Stimulated activated CD4-positive, alpha-beta T cell treated with anti-CD3 and anti-CD28 coated beads, Interleukin-1b, Interleukin-23, amount 100 ng/mL, for 24 hours (primary cell): ENCODE results near the gene RBPJL.

Source experiments
- DNase-seq, 4 experiments: peaks; one replicate each; pipeline ENCODE4 v3.0.0-alpha.2; 2020; ENCODE audit warnings: low read depth in 4 of 4, low spot score in 1 of 4

RBPJL gene

DNA sequence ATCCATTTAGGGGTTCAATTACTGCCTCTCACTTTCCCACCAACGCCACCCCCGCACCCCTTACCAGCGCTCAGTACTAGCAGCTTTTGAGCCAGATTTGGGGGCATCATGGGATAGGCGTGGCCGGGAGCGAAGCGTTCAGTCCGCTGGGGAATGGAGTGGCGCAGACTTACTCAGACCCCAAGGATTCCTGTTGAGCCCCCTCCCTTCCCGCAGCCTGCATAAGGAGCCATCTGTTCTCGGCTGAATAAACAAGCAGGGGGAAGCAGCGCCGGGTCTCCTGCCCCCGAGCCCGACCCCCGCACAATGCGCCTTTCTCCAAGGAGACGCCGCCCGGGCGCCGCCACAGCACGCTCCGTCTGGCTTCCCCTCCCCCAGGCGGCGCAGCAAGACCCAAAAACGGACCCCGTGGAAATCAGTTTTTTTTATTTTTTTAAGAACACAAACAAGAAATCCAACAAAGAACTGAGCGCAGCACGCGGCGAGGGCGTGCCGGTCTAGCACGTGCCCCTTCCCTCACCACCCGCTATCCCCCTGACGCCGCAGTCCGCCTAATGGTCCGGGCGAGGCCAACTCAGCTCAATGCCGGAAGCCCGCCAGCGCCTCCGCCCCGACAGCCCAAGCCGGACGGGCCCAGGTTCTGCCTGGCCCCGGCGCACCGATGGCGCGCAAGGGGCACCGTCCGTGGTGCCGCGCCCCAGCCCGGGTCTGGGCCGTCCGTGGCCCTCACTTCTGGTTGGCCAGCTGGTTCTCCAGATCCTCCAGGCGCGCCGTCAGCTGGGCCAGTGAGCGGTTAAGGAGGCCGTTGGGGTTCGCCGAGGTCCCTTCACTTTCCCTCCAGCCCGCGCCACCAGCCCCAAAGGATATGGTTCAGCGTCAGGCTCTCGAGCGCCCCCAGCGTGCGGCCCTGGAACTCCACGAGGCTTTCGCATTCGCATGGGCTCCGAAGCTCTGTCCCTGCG lies 13.3 kb upstream of the RBPJL start:
- DNase-seq, result peak; percentile 65 to 84 (median 76)

DNA sequence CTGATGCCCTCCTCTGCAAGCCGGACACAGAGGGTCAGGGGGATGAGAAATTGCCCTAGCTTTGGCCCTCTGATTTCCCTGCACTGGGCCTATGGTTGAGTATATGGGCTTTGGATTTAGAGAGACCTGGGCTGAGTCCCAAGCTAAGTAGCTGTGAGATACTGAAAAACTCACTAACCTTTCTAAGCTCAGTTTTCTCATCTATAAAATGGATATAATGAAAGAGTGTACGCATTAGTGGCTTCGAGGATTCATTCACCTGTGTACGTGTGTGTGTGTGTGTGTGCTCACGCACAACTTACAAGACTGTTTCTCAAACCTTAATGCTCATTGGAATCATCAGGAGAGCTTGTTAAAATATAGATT lies 12.7 kb upstream of the RBPJL start:
- no peak for DNase-seq

DNA sequence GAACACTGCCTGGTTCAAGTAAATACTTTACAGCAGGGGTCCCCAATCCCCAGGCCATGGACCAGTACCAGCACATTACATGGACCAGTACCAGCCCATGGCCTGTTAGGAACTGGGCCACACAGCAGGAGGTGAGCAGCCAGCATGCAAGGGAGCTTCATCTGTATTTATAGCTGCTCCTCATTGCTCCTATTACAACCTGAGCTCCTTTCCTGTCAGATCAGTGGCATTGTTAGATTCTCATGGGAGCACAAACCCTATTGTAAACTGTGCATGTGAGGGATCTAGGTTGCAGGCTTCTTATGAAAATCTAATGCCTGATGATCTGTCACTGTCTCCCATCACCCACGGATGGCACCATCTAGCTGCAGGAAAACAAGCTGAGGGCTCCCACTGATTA lies 12.0 kb upstream of the RBPJL start:
- no peak for DNase-seq

DNA sequence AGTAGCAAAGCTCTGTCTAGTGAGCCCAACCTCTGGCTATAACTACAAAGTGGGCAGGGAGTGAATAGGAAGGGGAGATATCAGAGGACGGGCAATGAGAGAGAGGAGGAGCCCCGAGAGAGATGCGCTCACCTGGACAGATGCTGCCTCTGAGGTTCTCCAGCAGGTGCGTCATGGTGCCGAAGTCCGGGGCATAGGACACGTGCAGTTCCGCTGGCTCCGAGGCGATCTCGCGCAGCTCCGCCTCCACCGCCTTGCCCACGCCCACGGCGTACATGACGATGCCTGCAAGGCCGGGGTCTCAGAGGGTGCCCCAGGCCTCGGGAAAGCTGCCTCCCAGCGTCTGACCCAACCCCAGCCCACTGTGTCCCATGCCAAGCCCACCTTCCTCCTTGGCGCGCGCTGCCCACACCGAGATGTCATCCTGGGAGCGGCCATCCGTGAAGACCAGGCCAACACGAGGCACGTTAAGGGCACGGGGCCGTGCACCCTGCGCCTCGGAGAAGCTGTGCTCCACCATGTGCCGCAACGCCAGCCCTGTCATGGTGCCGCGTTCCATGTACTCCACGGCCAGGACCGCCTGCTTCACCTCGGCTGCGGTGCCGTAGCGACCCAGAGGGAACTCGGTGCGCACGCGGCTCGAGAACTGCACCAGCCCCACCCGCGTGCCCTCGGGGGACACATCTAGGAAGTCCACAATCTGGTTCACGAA lies 8.7 kb upstream of the RBPJL start:
- DNase-seq, result no peak

DNA sequence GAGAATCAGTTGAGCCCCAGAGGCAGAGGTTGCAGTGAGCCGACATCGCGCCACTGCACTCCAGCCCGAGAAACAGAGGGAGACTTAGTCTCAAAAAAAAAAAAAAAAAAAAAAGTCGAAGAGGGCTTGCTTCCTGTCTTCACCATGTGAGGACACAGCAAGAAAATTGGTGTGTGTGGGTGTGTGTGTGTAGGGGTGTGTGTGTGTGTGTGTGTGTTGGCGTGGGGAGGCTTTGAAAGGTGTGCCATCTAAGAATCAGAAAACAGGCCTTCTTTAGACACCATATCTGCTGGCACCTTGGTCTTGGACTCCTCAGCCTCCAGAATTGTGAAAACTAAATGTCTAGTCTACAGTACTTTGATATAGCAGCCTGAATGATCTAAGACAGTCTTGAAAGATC lies 6.9 kb upstream of the RBPJL start:
- DNase-seq, result no peak

DNA sequence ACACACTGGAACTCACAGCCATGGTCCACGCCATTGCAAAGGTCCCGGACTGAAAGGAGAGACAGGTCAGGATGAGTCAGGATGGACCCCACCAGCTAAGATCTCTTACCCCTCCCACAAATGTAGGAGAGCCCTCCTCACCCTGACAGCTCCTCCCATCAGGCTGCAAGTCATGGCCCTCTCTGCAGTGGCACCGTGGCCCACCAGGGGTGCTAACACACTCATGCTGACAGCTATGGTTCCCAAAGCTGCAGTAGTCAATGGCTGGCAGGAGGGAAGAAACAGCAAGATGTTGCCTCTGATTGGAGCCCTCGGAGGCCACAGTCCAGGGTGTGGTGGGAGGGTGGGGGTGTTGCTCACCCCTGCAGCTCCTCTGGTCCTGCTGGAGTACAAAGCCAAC lies 5.7 kb upstream of the RBPJL start:
- peak in 2 of 4 experiments; percentile 17 to 36 for DNase-seq

DNA sequence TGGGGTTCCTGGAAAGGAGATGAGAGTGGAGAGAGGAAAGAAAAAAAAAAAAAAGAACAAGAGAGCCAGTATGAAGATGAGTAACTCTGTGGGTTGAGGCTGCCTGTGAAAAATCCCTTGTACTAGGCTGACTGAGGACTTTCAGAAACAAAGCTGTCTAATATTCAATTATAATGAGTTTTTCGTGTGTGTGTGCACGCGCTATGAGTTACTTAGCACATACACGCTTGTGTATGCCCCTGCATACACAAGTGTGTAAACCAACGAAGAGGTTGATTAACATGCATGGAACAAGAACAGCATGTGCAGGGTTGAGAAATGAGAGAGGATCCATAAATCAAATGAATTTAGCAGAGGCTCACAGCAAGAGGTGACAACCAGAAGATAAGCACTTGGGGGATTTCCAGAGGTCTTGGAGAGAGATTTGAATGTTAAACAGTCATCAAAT lies 4.8 kb upstream of the RBPJL start:
- DNase-seq, result no peak

DNA sequence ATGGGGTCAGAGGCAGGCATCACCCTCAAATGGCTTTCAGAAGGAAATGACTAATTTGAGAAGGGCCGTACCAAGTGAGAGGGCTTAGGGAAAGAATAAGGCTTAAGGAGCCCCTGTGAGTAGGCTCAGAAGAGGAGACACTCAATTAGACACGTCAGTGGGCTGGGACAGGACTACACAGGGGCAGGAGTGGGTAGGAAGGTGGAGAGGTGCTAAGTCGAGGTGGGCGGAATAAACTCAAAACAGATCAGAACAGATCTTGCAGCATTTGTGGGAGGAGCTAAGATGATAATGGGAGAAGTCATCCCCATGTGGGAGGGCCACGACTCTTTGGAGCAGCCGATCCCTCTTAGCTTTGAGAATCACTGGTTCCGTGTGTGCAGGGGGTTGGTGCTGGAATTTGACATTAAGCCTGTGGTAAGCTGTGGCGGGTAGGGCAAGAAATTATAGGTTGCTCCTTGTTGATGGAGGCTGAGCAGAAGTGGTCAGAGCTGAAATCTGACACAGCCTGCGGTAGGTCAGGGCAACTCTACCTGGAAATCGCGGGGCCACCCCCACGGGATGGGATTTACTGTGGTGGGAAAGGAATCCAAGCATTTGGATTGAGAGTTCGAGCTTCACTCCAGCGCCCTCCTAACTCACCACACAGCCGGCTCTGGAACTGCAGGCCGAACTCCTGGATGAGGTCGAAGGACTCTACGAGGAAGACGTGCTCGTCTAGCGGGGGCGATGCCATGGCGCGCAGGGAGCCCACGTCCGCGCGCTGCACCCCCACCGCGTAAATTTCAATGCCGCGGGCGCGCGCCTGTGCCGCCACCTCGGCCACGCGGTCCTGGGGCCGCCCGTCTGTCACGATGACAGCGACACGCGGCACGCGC lies 2.8 kb upstream of the RBPJL start:
- no peak for DNase-seq

DNA sequence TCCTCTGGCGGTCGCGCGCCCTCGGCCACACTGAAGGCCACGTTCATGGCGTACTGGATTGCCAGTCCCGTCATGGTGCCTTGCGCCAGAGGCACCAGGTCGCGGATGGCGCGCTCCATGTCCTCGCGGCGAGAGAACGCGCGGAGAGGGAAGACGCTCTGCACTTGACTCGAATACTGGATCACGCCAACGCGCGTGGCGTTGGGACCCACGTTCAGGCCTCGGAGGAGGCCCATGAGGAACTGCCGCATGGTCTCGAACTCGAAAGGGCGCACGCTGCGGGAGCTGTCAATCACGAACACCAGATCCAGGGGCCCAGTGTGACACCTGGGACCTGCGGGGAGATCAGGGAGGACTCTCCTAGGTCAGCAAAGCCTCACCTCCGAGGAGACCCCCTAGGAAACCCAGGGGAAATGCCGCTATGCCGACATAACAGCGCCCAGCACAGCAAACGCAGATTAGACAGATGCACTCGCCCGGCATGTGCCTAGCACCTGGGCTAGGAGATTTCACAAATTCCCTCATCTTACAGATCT lies 2.1 kb upstream of the RBPJL start:
- DNase-seq, result no peak

DNA sequence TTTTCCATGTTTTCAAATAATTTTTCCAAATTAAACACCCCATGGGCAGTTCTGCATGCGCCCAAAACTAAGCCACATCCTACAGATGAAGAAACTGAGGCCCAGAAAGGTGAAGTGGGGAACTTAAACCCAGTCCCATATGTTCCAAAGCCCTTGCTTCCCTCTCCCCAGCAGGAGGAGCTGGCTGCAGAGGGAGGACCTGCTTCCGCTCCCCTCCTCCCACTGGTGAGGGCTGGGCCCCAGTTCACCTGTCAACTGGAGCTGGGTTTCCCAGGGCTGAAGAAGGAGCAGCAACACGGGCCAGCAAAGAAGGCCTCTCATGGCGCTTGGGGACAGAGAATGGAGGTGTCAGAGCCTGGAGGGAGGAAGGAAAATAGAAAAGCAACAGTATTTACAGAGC lies 1.4 kb upstream of the RBPJL start:
- no peak for DNase-seq

DNA sequence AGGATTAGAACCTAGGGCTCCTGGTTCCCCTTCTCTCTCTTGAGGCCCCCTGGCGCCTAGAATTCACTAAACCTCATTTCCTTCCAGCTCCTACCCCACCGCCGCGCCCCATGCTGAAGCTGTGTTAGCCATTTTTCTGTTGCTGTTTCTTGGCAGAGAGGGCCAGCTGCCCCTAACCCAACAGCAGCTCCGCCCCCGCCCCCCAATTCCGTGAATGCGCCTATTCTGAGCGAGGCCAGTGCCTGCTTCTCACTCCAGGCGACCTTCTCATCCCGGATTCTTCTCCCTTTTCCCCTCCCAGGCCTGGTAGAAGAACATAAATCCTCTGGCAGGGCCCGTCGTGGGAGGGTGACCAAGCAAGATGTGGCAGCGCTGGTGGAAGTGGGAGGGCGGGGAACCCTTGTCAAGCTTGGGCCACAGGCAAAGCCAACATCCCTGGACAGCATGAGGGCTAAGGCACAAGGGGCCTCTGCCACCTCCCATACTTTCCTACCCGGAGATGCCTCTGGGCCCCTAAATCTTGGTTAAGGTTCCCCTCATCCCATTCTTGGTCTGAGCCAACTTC lies 518 bp downstream of the RBPJL start:
- no peak for DNase-seq

DNA sequence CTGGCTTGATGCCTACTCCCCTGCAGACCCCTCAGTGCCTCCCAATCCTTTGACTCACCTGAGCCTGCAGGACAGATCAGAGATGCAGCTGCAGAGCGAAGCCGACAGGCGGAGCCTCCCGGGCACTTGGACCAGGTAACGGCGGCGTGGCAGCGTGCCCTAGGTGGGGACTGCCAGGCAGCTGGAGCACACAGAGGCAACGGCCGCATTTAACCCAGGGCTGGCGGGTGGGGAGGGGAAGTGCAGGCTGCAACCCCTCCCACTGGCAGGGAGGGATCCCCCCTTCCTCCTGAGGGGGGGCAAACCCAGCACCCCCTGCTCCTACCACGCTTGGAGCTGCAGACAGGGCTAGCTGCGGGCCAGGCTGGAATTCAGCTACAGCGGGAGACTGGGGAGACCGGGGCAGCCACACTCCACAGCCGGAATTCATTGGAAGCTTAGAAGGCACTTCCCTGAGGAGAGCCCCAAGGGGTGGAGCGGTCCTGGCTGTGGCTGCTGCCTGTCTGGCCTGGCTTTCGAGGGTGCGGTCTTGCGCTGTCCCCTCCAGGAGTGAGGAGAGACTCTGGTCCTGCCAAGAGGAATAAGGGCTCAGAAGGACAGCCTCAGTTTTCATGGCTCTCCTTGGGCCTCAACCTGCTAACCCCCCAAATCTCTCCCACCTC lies 1.6 kb downstream of the RBPJL start, which contains the start of gene MATN4:
Gene MATN4, minus strand, starts transcription at position 183 of the 662 bp plus-strand sequence. CDS start 2,717 bp downstream, outside the sequence.
- DNase-seq, result no peak

DNA sequence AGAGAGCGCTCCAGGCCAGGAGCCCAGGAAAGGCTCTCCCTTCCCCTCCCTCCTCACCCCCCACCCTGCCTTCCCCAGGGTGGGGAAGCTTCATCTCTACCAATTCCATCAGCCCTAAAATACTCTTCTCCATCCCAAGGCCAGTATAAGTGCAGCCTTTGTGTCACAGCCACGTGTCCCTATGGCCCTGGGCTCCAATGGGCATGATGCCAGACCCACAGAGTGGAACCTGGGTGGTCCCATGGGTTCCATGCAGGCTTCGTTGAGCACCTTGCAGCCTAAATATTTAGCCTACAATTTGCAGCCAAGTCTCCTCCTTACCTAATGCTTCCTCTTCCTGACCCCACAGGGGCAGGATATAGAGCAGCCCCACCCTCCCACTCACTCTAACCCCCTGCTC lies 2.4 kb downstream of the RBPJL start:
- DNase-seq, result no peak

DNA sequence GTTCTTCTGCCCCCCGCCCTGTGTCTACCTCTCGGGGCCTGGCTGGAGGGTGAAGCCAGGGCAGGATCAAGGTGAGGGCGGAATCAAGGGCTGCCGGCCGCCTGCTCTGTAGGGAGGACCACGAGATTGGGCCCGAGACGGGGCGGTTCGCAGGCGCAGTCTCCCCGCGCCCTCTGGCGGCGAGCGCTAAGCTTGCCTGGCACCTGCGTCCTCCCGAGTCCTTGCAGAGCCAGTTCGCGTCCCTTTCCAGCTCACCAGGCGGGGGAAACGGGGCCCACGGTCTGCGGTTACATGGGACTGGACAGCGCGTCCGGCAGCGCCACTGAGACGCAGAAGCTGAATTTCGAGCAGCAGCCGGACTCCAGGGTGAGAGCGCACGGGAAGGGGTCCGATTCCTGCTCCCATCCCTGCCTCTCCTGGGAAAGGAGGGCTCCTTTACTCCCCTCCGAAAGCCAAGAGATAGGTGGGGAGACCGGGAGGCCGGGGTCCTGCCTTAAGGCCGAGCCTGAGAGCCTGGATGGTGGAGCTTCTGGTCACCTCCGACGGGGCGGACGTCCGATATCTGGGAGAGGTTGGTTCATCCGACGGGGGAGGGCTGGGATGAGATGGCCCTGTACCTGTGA lies 5.1 kb downstream of the RBPJL start:
- peak; percentile 38 to 61 (median 48) for DNase-seq

DNA sequence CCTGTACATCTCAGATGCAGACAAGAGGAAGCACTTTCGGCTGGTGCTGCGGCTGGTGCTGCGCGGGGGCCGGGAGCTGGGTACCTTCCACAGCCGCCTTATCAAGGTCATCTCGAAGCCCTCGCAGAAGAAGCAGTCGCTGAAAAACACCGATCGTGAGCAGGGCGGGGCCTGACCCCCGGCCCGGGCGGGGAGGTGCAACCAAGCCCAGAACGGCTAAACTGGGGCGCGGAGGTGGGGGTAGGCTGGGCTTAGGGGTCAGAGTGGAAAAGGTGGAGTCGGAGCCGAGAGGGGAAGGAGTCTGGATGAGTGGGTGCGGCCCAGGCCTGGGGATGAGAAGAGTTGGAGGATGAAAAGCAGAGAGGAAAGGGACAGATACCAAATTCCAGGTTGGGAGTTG lies 5.6 kb downstream of the RBPJL start:
- no peak for DNase-seq

DNA sequence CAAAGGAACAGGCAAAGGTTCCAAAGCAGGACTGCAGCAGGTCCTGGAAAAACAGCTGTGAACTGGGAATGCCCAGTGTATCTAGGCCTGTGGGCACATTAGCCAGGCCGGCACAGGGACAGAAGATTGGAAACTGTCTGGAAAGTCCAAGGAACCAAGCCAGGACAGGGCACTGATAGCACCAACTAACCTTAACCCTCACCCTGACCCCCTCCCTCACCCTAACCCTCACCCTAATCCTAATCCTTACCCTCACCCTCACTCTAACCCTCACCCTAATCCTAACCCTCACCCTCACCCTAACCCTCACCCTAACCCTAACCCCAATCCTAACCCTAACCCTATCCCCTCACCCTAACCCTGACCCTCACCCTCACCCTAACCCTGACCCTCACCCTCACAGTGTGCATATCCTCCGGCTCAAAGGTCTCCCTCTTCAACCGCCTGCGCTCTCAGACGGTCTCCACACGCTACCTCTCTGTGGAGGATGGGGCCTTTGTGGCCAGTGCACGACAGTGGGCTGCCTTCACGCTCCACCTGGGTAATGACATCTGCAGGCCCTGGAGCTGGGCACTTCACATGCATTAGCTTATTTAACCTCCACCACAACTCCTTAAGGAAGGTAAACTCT lies 6.5 kb downstream of the RBPJL start:
- DNase-seq, result no peak

DNA sequence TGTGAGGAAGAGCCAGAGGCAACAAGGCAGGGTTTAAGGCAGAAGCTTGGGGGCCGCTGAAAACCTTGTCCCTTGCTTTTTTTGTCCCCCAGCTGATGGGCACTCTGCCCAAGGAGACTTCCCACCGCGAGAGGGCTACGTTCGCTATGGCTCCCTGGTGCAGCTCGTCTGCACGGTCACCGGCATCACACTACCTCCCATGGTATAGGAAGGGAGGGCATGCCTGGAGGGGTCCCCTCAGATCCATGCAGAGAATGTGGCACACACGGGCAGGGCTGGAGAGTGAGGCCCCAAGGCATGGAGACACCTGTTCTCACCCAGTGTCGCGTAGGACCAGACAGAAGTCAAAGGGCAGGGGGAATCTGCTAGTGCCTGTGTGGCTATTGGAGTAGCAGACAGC lies 7.3 kb downstream of the RBPJL start:
- DNase-seq, result no peak

DNA sequence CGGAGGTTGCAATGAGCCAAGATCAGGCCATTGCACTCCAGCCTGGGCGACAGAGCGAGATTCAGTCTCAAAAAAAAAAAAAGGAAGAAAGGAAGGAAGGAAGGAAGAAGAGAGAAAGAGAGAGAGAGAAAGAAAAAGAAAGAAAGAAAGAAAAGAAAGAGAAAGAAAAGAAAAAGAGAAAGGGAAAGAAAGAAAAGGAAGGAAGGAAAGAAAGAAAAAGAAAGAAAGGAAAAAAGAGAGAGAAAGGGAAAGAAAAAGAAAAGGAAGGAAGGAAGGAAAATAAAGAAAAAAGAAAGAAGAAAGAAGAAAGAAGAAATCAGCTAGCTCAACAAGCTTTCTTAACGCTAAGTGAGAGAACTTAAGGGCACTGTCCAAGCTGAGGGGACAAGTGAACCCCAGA lies 9.0 kb downstream of the RBPJL start:
- DNase-seq, result no peak
